GM13976 (cell line): ENCODE data around the gene TLE3.

ENCODE experiments used
- DNase-seq: peaks from one replicate; pipeline ENCODE4 v3.0.0; 2012; ENCODE audit warnings: low spot score
- in situ Hi-C: fragments of 300-500 bp; cut with MboI; formaldehyde crosslinking; loops from one replicate; pipeline ENCODE4 v1.12.0; 2022; ENCODE audit warnings: low sequenced_read_pairs, mixed read lengths, inconsistent platforms; ENCODE audit not compliant: unreplicated experiment
- TF ChIP-seq, protein P1 (sequence below): IDR thresholded peaks from 2 replicates; pipeline ENCODE4 v1.5.1; 2012; ENCODE audit warnings: borderline replicate concordance, mild to moderate bottlenecking; ENCODE audit not compliant: insufficient read depth; ENCODE audit errors: extremely low read depth, missing control alignments, control extremely low read depth

TLE3 gene

DNA sequence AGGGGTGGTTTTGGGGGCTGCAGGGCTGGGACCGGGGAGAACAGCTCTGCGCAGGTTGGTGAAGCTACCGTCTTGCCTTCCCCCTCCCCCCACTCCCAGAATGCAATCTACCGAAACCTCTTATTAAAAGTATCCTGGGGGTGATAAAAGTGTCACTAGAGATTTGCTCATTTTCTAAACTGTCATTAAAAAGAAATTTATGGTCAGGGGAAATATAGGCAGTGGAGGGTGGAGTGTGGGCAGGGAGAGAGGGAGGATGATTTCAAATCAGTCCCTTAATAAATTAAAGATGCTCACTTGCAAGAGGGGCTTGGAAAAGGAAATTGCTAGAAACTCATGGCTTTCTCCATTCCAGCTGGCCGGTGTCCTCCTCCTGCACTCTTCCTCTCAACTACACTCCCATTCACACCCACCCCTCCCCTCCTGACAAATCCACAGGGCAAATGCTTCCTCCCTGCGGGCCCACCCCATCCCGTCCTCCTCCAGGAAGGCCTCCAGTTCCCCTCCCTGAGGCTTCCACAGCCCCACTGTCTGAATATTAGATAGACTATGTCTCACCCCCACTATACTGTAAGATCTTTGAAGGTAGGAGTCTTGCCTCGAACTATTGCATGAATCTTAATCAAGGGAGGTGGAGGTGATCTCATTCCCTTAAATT is 83.9 kb downstream of the TLE3 start:
- TF ChIP-seq, protein P1, sequence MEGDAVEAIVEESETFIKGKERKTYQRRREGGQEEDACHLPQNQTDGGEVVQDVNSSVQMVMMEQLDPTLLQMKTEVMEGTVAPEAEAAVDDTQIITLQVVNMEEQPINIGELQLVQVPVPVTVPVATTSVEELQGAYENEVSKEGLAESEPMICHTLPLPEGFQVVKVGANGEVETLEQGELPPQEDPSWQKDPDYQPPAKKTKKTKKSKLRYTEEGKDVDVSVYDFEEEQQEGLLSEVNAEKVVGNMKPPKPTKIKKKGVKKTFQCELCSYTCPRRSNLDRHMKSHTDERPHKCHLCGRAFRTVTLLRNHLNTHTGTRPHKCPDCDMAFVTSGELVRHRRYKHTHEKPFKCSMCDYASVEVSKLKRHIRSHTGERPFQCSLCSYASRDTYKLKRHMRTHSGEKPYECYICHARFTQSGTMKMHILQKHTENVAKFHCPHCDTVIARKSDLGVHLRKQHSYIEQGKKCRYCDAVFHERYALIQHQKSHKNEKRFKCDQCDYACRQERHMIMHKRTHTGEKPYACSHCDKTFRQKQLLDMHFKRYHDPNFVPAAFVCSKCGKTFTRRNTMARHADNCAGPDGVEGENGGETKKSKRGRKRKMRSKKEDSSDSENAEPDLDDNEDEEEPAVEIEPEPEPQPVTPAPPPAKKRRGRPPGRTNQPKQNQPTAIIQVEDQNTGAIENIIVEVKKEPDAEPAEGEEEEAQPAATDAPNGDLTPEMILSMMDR: no peak
- in situ Hi-C loops: no loop called here
- no peak for DNase-seq

DNA sequence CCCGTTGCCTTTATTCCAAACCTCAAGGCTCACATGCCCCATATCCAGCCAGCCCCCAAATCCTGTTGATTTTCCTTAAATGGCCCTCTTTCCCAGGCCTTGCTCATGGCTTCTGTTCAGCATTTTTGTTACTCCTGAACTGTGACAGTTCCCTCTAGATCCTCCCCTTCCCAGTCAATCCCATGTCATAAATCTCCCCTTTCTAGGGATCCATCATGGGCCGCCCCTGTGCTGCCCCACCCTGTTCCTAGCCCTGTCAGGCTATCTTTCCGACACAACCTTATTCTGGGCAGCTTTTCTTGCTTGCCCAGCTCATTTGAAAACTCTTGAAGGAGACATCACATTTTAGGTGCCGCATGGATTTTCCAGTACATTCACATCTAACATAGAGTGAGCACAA is 84.8 kb downstream of the TLE3 start:
- TF ChIP-seq, protein P1: no peak
- in situ Hi-C loops: no loop called here
- no peak for DNase-seq

DNA sequence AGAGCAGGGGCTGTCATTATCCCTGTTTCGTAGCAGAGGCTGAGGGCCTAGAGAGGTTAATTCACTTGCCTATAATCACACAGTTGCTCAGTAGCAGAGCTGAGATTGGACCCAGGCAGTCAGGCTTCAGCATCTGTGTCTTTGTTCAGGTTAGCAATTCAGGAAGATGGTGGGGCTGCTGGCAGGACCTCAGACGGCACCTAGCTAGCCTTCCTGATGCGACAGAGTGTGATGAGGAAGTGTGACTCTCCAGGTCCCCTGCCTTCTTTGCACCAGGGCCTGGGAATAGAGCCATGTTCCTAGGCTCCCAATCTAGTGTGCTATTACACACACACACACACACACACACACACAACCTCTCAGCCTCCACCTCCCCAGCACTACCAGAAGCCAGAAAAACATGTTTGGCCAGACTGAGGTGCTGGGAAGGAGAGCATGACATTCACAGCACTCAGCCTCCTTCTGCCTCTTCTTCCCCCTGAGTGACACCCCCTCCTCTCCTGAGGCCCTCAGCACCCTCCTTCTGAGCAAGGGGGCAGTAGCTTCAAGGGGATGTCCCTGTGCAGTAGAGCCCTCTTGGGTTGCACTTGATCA is 88.9 kb downstream of the TLE3 start:
- TF ChIP-seq, protein P1: no peak
- in situ Hi-C loops: no loop called here
- DNase-seq: no peak

DNA sequence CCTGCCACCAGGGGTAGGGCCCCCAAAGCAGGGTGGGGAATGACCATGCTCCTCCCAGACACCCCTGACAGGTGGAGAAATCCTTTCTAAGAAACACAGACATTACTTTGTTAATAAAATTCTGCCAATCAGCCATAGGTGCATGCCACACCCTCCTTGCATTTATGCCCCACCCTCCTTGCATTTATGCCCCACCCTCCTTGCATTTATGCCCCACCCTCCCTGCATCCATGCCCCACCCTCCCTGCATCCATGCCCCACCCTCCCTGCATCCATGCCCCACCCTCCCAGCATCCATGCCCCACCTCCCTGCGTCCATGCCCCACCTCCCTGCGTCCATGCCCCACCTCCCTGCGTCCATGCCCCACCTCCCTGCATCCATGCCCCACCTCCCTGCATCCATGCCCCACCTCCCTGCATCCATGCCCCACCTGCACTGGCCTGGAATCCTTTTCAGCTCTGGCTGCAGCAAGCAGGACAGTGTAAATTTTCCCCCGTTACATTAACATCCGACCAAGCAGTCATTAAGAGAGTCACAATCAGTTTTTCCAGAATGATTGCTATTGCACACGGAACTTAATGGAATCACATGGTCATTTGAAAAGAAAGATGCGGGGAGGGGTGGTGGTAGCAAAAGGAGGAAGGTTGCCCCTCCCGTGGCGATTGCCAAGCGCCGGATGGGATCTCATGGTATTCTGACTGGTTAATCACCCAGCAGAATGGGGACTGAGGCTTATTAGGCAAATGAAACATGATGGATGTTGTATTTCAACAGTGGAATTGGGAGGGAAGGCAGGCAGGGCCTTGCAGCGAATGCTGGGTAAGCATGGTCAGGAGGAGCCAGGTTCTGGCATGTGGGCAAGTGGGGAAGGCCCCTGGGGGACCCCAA is 91.2 kb downstream of the TLE3 start:
- TF ChIP-seq, protein P1: no peak
- DNase-seq: no peak
- in situ Hi-C loops: no loop called here

DNA sequence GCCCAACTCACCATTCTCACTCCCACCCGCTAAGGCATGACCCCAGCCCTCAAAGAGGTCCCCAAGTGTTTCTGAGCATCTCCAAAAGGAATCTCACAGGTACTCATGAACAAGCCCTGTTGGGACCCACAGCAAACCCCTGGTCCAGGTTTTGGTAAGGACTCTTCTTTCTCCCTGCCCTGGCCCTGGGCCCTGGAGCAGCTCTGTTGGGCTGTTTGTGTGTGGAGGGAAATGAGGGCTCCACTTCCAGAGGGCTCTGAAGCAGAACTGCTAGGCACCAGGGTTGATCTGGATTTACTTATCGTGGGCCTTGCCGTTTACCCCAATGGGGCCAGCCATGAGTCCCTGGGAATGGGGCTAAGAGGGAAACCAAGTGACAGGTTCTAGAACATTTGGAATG is 92.9 kb downstream of the TLE3 start:
- TF ChIP-seq, protein P1: no peak
- no peak for DNase-seq
- in situ Hi-C loops: no loop called here

DNA sequence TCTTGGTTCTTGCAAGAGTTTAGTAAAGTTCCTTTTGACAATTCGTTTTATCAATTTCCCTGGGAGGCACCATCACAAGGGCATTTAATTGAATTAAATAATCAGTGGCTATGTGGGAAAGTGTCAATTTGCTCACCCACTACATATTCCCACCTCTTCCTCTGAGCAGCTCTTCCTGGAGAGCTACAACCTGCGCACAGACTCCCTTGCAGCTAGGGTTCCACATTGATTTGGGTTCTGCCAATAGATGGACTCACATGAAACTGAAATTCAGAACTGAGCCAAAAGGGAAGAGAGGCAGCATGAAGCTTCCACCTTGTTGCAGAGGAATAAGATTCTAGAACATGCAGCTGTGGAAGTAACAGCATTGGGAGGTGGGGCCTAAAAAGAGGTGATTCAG is 94.8 kb downstream of the TLE3 start:
- in situ Hi-C loops: no loop called here
- TF ChIP-seq, protein P1: no peak
- DNase-seq: no peak
